Activated naive CD8-positive, alpha-beta T cell (primary cell): ENCODE data around the gene CXCL10.
"Not testable (repeated sequence)": the region's sequence is repeated elsewhere in the genome, so short reads cannot be mapped to it uniquely, and the experiment has no call there.

Experiments used
- H3K27ac Mint-ChIP-seq: one replicate; pipeline ENCODE4 v1.8.0; 2021; ENCODE audit warnings: mixed read lengths
- H3K27me3 Mint-ChIP-seq: one replicate; pipeline ENCODE4 v1.8.0; 2021; ENCODE audit warnings: mixed read lengths
- H3K36me3 Mint-ChIP-seq: one replicate; pipeline ENCODE4 v1.8.0; 2021; ENCODE audit warnings: mixed read lengths
- H3K4me1 Mint-ChIP-seq: one replicate; pipeline ENCODE4 v1.8.0; 2021; ENCODE audit warnings: low read depth, mixed read lengths
- H3K4me3 Mint-ChIP-seq: one replicate; pipeline ENCODE4 v1.8.0; 2021; ENCODE audit warnings: mild to moderate bottlenecking, mixed read lengths
- H3K9me3 Mint-ChIP-seq: one replicate; pipeline ENCODE4 v1.8.0; 2021; ENCODE audit warnings: low read depth, mixed read lengths

The CXCL10 gene

DNA sequence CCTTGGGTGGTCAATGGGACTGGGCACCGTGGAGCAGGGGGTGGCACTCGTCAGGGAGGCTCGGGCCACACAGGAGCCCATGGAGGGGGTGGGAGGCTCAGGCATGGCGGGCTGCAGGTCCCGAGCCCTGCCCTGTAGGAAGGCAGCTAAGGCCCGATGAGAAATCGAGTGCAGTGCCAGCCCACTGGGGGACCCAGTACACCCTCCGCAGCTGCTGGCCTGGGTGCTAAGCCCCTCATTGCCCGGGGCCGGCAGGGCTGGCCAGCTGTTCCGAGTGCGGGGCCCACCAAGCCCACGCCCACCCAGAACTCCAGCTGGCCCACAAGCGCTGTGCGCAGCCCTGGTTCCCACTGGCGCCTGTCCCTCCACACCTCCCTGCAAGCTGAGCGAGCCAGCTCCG is 20.0 kb upstream of the CXCL10 start:
- not testable (repeated sequence) for H3K36me3 Mint-ChIP-seq, H3K9me3 Mint-ChIP-seq, H3K4me1 Mint-ChIP-seq, H3K27ac Mint-ChIP-seq, H3K27me3 Mint-ChIP-seq, H3K4me3 Mint-ChIP-seq

DNA sequence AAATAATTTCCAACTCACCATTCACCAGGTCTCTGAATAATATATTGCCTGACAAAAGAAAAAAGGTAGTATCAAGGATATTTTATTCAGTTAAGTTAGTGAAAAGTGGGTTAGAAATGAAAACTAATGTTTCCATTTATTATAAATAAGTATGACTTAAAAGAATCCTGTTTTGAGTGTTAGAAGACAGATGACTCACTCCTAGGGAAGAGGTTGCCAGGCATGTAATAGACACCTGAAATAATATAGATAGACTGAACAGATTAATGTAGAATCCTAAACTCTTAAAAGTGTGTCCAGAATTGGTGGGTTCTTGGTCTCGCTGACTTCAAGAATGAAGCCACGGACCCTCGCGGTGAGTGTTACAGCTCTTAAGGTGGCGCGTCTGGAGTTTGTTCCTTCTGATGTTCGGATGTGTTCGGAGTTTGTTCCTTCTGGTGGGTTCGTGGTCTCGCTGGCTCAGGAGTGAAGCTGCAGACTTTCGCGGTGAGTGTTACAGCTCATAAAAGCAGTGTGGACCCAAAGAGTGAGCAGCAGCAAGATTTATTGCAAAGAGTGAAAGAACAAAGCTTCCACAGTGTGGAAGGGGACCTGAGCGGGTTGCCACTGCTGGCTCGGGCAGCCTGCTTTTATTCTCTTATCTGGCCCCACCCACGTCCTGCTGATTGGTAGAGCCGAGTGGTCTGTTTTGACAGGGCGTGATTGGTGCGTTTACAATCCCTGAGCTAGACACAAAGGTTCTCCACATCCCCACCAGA is 19.1 kb upstream of the CXCL10 start:
- H3K27ac Mint-ChIP-seq, H3K9me3 Mint-ChIP-seq, H3K27me3 Mint-ChIP-seq, H3K36me3 Mint-ChIP-seq, H3K4me1 Mint-ChIP-seq: not testable (repeated sequence)
- H3K4me3 Mint-ChIP-seq = peak overlapping the region; percentile 59

DNA sequence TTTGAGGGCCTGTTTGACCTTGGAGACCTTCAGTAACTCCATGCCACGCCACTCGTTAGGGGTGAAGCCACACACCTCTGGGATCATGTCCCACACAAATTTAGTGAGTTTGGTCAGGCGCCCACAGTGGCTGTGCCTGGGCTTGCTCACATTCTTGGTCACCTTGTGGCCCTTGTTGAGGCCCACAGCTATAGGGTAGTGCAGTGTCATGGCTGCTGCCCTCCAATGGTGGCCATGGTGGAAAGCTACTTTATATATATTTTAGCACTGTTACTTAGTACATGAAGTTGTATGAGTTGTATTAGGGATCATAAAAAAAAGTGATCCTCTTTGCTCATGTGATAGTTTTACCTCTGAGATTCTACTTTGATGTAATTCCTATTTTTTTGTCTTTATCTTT is 13.6 kb upstream of the CXCL10 start:
- H3K4me1 Mint-ChIP-seq = peaks cover 2% of the 10 kb centered on the region
- no peak overlapping the region for H3K27ac Mint-ChIP-seq
- H3K9me3 Mint-ChIP-seq = no peaks in the 10 kb centered on the region
- H3K4me3 Mint-ChIP-seq = no peak overlapping the region
- no peaks in the 10 kb centered on the region for H3K36me3 Mint-ChIP-seq
- H3K27me3 Mint-ChIP-seq = no peaks in the 10 kb centered on the region

DNA sequence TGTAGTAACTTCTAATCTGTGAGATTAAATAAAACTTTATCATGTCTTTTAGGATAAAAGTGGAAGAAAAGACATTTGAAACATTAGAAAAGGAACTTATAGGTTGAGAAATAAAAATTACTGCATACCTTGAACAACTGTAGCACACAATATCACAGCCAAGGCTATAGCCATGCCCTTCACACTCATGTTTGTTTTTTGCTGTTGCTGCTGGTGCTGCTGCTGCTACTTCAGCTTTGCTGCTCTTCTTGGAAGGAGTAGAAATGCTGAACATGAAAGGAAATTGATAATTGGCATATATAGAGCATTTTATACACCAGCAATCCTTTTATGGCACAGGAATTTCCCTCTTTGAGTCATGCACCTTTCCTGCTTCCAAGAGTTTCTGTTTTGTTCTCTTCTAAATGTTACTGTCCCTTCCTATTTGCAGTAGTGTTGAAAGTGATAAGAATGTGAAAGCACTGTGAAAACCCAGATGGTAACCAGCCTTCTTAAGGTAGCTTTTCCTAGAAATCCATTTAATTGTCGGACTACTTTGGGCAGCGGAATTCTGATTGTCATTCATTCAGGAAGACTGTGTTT is 12.6 kb upstream of the CXCL10 start, which contains the start of gene CXCL11:
CXCL11 (minus strand) TSS at position 272 of the 582 bp plus-strand sequence; CDS start at position 189, 83 bp downstream.
- Mint-ChIP-seq H3K27ac (no peak within 1 kb of the TSS), H3K27me3 (no peaks in the 10 kb centered on the region), H3K36me3 (no peaks in the 10 kb centered on the region), H3K4me1 (no peaks in the 10 kb centered on the region), H3K4me3 (no peak within 1 kb of the TSS), H3K9me3 (no peaks in the 10 kb centered on the region)

DNA sequence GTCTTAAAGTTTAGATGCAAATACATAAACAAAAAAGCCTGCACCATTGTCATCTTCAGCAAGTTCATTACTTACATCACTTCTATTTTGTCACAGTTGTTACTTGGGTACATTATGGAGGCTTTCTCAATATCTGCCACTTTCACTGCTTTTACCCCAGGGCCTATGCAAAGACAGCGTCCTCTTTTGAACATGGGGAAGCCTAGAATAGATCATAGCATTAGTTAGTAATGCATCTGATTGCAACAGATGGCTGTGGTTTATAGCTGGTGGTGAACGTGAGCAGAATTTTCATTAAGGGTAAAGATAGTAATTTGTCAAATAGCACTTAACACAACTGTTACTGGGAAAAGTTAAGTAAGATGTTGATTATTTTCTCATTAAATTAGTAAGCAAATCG is 11.8 kb upstream of the CXCL10 start:
- no peaks in the 10 kb centered on the region for H3K27me3 Mint-ChIP-seq
- no peak overlapping the region for H3K27ac Mint-ChIP-seq
- no peak overlapping the region for H3K4me3 Mint-ChIP-seq
- H3K4me1 Mint-ChIP-seq = no peaks in the 10 kb centered on the region
- no peaks in the 10 kb centered on the region for H3K36me3 Mint-ChIP-seq
- H3K9me3 Mint-ChIP-seq = no peaks in the 10 kb centered on the region

DNA sequence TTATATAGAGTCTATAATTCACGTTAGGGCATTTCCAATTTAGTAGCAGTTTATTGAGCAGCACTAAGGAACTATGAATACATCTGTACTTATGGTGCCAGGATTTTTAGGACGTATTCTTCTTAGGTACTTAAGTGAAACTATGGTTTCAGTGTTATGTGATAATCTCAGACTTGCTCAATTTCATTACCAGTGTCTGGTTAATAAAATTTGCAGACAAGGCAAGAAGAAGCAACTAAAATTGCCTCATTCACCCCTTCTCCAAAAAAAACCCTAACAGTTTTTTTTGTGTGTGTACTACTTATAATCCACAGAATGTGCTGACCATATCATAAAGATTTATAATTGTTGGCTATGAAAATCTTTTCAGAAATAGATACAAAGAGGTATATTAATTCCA is 6.0 kb upstream of the CXCL10 start:
- H3K27ac Mint-ChIP-seq = no peak overlapping the region
- no peaks in the 10 kb centered on the region for H3K9me3 Mint-ChIP-seq
- H3K36me3 Mint-ChIP-seq = no peaks in the 10 kb centered on the region
- peaks cover 13% of the 10 kb centered on the region for H3K4me1 Mint-ChIP-seq
- H3K4me3 Mint-ChIP-seq = no peak overlapping the region
- H3K27me3 Mint-ChIP-seq = no peaks in the 10 kb centered on the region

DNA sequence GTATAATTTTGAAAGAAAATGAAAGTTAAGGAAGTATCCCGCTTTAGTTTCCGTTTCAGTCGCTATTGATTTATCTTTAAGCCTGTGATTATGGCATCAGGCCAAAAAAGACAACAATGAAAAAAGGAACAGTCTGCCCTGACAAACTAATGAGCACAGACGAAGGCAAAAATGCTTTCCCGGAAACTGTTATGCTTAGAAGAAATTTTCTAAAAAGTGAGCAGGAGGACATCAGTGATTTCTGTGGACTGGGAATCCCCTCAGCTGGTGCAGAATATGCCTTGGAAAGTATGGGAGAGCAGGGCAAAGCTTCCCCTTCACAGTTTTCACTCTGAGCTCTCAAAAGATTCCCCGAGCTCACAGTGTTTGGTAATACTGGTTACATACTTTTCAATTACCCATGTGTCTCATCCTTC is 5.1 kb upstream of the CXCL10 start:
- Mint-ChIP-seq H3K9me3 (no peaks in the 10 kb centered on the region), H3K27ac (peak overlapping the region; percentile 56), H3K27me3 (no peaks in the 10 kb centered on the region), H3K36me3 (no peaks in the 10 kb centered on the region), H3K4me3 (peak overlapping the region; percentile 55), H3K4me1 (peaks cover 23% of the 10 kb centered on the region)

DNA sequence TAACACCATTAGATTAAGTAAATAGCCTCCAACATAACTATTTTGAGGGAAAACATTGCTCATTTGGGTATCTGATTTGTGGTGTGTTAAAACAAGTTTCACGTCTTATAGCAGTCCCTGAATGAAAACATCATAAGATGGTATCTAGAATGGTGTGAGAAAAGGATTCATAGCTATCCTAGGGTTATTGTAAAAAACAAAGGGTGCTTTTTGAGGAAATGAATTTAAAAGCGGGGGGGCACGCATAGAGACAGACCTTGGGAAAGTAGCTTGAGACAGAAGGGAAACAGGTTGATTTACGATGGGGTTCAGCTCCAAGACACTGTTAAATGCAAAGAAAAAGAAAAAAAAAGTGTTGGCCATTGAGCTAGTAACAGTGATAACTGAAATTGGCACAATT is 768 bp upstream of the CXCL10 start:
- H3K27me3 Mint-ChIP-seq = no peaks in the 10 kb centered on the region
- H3K27ac Mint-ChIP-seq = peak overlapping the region; percentile 18
- H3K4me3 Mint-ChIP-seq = no peak overlapping the region
- H3K4me1 Mint-ChIP-seq = peaks cover 25% of the 10 kb centered on the region
- no peaks in the 10 kb centered on the region for H3K36me3 Mint-ChIP-seq
- no peaks in the 10 kb centered on the region for H3K9me3 Mint-ChIP-seq

DNA sequence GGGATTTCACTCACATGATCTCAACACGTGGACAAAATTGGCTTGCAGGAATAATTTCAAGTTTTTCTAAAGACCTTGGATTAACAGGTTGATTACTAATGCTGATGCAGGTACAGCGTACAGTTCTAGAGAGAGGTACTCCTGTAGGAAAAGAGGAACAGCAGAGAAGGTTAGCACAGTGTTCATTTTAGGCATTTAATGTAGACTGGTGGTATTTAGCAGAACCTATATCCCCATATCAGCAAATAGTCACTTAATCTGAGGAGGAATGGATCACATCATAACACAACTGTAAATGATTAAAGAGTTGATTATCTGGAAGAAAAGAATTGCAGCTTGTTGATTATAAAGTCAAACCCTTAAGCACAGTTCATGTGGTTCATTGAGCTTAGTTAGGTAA is 620 bp downstream of the CXCL10 start:
- H3K9me3 Mint-ChIP-seq = no peaks in the 10 kb centered on the region
- no peaks in the 10 kb centered on the region for H3K27me3 Mint-ChIP-seq
- no peak overlapping the region for H3K4me3 Mint-ChIP-seq
- no peak overlapping the region for H3K27ac Mint-ChIP-seq
- H3K36me3 Mint-ChIP-seq = no peaks in the 10 kb centered on the region
- H3K4me1 Mint-ChIP-seq = peaks cover 15% of the 10 kb centered on the region

DNA sequence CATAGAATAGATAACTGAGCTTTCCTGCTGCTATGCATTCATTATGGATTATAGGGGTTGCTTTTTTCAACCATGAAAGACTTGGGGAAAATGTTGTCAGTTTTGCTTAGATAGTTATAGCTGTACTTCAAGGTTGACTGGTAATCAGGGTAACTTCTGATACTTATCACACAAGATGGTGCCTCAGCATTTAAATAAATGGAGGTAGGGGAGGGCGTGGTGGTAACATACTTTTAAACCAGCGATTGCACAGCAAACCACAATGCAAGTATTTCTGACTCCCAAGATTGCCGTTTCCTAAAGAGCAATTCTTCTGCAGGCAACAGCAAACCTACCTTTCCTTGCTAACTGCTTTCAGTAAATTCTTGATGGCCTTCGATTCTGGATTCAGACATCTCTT is 1.3 kb downstream of the CXCL10 start:
- no peak overlapping the region for H3K27ac Mint-ChIP-seq
- H3K4me3 Mint-ChIP-seq = no peak overlapping the region
- H3K27me3 Mint-ChIP-seq = no peaks in the 10 kb centered on the region
- H3K36me3 Mint-ChIP-seq = no peaks in the 10 kb centered on the region
- peaks cover 13% of the 10 kb centered on the region for H3K4me1 Mint-ChIP-seq
- H3K9me3 Mint-ChIP-seq = no peaks in the 10 kb centered on the region

DNA sequence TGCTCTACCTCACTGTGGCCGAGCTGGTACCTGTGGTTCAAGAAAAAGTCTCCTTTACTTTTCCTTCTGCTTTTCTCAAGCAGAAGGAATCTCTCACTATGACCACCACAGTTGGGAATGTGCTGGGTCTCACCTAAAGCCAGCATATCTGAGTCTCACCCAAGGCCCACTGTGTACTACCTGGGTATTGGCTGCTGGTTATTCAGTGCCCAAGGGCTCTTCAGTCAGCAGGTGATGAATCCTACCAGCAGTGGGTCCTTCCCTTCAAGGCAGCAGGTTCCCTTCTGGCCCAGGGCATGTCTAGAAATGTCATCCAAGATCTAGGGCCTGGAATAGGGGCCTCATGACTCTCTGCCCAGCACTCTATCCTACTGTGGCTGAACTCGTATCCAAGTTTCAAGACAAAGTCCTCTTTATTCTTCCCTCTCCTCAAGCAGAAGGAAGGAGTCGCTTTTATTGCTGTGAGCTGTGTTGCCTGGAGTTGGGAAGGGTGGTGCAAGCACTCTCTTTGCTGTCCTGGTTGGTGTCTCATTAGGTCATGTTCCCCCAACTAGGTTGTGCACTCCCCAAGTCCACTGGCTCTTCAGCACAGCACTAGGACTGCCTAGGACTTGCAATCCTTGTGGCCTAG is 6.1 kb downstream of the CXCL10 start:
- H3K27me3 Mint-ChIP-seq = no peaks in the 10 kb centered on the region
- no peaks in the 10 kb centered on the region for H3K4me1 Mint-ChIP-seq
- H3K27ac Mint-ChIP-seq = no peak overlapping the region
- H3K9me3 Mint-ChIP-seq = no peaks in the 10 kb centered on the region
- no peaks in the 10 kb centered on the region for H3K36me3 Mint-ChIP-seq
- H3K4me3 Mint-ChIP-seq = no peak overlapping the region

DNA sequence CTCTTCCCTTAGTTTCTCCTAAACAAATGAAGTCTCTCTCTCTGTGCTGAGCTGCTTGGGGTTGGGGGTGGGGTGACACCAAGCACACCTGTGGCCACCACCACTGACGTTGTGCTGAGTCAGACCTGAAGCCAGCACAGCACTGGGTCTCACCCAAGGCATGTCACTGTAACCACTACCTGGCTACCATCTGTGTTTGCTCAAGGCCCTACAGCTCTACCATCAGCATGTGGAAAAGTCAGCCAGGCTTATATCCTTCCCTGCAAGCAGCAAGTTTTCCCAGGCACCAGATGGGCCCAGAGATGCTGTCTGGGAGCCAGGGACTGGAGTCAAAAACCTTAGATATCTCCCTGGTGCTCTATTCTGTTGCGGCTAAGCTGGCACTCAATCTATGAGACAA is 6.9 kb downstream of the CXCL10 start:
- Mint-ChIP-seq H3K36me3 (no peaks in the 10 kb centered on the region), H3K4me3 (no peak overlapping the region)

DNA sequence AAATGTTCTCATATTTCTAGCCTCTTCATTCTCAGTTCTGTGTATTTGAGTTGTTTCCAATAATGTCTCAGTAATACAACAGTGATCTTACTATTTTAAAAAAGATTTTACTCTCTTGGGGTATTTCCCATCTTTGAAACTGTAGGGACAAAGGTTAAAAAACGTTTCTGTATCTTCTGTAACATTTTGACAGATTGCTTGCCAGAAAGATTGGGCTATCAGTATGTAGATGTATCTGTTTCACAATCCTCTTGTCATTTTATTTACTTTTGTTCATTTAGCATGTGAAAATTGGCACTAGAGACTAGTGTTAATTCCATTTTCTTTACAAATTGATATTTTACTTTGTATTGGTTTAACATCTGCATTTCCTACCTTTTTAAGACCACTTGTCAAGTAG is 9.8 kb downstream of the CXCL10 start:
- H3K9me3 Mint-ChIP-seq = no peaks in the 10 kb centered on the region
- H3K4me1 Mint-ChIP-seq = no peaks in the 10 kb centered on the region
- H3K27ac Mint-ChIP-seq = no peak overlapping the region
- H3K36me3 Mint-ChIP-seq = no peaks in the 10 kb centered on the region
- H3K4me3 Mint-ChIP-seq = no peak overlapping the region
- no peaks in the 10 kb centered on the region for H3K27me3 Mint-ChIP-seq

More for the DNA sequence above, 6.9 kb downstream of the CXCL10 start:
- Mint-ChIP-seq H3K27ac (no peak overlapping the region), H3K9me3 (no peaks in the 10 kb centered on the region), H3K4me1 (no peaks in the 10 kb centered on the region), H3K27me3 (no peaks in the 10 kb centered on the region)

DNA sequence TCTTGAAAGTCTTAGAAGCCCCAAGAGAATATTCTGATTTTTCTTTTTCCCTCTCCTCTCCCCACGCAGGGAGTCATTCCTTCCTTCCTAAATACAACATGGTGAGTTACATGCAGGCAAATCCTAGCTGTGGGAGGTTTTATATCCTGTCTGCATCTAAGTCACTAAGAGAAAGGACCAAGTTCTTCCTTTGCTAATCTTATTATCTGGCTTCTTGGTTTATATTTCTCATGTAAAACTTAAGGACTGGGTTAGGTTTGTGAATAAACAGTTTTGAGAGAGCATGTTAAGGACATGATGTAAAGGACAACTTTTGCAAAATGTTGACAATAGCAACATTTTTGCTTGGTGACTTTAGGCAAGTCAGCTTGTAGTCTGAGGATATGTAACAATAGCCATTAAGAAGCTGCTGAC is 10.9 kb downstream of the CXCL10 start:
- no peak overlapping the region for H3K27ac Mint-ChIP-seq
- no peaks in the 10 kb centered on the region for H3K9me3 Mint-ChIP-seq

DNA sequence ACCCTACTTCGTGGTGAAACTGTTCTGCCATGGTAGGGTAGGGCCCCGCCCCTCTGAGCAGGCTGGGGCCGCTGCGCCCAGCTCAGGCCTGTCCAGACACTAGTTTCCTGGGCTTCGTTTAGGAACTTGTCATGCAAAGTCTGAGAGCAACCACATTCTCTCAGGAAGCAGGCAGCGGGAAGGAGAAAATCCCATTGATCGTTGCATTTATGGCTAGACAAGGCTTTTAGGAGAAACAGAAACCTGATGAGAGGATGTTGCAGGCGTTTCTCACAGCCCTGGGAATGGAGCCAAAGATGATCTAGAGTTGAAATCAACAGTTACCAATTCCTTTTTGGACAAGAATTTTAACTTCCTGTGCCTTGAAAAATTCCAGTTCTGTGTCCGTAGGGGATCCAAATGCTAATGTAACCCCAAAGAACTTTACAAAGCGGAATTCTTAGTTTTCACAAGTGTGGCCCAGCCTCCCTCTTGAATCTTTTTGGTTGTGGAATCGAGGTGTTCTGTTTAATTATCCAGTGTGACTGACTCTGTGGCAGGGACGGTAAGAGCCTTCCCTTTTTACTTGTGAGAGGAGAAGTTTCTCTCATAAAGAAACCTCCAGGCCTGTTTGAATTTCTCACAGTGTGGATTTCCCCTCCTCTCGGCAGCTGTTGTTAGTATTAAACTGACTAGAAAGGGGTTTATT is 11.5 kb downstream of the CXCL10 start:
- Mint-ChIP-seq H3K4me1 (no peaks in the 10 kb centered on the region), H3K27me3 (peaks cover 3% of the 10 kb centered on the region), H3K9me3 (no peaks in the 10 kb centered on the region), H3K27ac (no peak overlapping the region), H3K36me3 (no peaks in the 10 kb centered on the region), H3K4me3 (no peak overlapping the region)

More for the DNA sequence above, 10.9 kb downstream of the CXCL10 start:
- Mint-ChIP-seq H3K4me1 (no peaks in the 10 kb centered on the region), H3K4me3 (no peak overlapping the region), H3K27me3 (peaks cover 3% of the 10 kb centered on the region), H3K36me3 (no peaks in the 10 kb centered on the region)
